AG09319 (cell line): Measurements from ENCODE around the gene DRC3.

ENCODE experiments used
- DNase-seq: peaks from one replicate; pipeline ENCODE4 v3.0.0-alpha.2; 2010; ENCODE audit warnings: low read depth; ENCODE audit errors: extremely low read depth
- TF ChIP-seq, protein P1 (sequence below): IDR thresholded peaks from 2 replicates; pipeline ENCODE4 v1.5.1; 2011; ENCODE audit warnings: low read depth, mild to moderate bottlenecking, inconsistent platforms, low read length, moderate library complexity

Gene DRC3

DNA sequence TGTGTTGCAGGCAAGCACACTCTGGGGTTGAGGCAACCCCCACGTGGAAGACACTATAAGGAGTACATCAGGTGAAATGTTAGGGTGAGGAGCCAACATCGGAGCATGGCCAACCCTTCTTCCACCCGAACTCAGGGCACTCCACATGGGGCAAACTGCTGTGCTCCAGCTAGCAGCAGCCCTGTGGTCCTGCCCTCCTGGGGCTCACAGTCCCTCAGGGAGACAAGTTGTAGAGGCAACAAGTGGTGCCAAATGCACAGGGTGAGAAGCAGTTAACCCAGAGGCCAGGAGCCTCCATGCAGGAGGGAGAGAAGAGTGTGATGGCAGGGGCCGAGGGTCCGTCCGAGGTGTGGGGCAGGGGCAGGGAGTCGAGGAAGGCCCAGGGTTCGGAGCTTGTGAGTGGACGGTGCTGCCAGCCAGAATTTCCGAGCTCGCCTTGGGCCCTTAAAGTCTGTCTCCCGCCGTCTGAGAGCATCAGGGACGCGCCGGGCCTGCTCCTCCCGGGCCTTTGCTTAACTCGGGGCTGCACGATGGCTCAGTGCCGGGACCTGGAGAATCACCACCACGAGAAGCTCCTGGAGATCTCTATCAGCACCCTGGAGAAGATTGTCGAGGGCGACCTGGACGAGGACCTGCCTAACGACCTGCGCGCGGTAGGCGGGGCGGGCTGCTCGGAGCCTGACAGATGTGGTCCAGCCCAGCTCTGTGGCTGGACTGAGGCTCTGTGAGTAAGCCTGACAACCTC, 34.0 kb downstream of the DRC3 start:
- TF ChIP-seq, protein P1, sequence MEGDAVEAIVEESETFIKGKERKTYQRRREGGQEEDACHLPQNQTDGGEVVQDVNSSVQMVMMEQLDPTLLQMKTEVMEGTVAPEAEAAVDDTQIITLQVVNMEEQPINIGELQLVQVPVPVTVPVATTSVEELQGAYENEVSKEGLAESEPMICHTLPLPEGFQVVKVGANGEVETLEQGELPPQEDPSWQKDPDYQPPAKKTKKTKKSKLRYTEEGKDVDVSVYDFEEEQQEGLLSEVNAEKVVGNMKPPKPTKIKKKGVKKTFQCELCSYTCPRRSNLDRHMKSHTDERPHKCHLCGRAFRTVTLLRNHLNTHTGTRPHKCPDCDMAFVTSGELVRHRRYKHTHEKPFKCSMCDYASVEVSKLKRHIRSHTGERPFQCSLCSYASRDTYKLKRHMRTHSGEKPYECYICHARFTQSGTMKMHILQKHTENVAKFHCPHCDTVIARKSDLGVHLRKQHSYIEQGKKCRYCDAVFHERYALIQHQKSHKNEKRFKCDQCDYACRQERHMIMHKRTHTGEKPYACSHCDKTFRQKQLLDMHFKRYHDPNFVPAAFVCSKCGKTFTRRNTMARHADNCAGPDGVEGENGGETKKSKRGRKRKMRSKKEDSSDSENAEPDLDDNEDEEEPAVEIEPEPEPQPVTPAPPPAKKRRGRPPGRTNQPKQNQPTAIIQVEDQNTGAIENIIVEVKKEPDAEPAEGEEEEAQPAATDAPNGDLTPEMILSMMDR, result no peak
- no peak for DNase-seq

DNA sequence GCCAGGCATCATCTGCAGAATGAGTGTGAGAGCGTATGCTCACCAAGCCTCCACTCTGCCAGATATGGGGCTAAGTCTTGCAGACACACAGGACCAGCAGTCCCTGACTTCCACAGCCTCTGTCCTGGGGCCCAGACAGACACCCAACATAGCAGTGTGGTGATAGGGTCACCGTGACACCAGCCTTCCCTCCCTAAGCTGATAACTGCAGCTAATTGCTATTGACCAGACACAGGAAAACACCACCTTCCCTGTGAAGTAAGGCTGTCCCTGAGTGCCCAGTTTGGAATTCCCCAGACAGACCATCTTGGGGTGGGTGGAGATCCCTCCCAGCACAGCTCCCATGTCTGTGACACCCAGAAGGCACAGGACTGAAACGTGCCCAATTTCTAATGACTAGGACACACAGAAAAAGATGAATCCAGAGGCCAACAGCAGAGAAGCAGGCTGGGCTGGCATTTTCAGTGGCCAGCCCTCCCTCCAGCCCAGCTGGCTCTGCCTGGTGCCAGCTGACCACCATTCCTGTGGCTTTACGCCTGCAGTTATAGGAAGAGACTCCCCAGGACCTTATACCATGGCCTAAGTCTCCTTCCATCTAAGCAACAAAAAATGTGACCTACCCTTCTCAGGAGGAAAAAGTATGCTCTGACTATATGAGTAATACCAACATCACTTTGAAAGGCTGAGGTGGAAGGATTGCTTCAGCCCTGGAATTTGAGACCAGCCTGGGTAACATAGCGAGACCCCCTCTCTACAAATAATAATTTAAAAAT, 36.0 kb downstream of the DRC3 start:
- no peak for DNase-seq
- TF ChIP-seq, protein P1, result no peak

DNA sequence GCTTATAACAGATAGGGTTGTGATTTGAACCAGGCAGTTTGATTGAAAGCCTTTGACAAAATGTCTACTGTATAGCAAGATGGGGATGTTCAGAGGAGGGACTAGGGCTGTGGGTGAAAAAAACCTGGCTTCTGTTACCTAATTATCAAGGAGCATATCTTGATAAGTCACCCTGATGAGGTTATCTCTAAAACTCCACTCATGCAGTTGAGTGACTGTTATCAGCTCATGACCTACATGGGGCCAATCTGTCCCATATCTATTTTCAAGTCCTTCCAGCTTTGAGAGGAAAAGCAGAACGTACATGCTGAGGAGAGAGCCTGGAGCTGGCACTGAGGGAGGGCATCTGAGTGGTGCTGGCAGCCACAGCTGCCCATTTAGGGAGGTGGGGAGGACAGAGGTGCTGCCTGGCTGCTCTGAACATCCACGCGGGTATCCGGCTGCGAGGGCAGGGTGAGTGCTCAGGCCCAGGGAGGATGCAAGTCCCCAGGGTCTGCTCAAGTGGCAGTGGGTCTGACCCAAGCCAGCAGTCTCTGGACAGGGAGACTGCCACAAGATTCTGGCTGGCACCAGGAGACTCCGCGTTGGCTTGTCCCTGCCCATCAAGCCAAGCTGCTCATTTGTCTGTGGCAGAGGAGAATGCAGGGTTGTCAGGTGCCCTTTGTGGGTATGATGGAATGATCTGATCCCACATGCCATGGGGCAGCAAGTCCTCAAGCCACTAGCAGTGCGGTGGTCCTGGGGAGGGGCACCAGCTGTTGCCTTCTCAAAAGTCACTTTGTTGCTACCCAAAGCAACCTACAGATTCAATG, 37.2 kb downstream of the DRC3 start:
- TF ChIP-seq, protein P1, result no peak

DNA sequence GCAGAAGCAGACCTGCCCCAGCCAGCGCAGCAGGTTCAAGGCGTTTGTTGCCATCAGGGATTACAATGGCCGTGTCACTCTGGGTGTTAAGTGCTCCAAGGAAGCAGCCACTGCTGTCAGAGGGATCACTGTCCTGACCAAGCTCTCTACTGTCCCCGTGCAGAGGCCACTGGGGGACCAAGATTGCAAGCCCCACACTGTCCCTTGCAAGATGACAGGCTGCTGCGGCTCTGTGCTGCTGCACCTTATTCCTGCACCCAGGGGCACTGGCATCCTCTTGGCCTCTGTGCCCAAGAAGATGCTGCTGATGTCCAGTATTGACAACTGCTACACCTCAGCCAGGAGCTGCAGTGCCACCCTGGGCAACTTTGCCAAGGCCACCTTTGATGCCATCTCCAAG, 38.6 kb downstream of the DRC3 start:
- TF ChIP-seq, protein P1, result no peak
- no peak for DNase-seq

More for the DNA sequence above, 37.2 kb downstream of the DRC3 start:
- DNase-seq, result no peak

DNA sequence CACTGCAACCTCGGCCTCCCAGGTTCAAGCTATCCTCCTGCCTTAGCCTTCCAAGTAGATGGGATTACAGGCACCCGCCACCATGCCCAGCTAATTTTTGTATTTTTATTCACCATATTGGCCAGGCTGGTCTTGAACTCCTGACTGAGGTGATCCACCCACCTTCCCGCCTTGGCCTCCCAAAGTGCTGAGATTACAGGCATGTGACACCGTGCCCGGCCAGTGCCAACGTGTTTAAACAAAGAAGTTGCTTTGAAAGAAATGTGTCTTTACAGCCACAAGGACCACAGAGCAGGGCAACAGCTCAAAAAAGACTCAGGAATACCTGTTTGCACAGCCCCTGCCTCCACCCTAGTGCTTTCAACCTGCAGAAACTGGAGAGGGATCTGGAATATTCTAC, 41.3 kb downstream of the DRC3 start:
- TF ChIP-seq, protein P1, result no peak
- DNase-seq, result no peak

DNA sequence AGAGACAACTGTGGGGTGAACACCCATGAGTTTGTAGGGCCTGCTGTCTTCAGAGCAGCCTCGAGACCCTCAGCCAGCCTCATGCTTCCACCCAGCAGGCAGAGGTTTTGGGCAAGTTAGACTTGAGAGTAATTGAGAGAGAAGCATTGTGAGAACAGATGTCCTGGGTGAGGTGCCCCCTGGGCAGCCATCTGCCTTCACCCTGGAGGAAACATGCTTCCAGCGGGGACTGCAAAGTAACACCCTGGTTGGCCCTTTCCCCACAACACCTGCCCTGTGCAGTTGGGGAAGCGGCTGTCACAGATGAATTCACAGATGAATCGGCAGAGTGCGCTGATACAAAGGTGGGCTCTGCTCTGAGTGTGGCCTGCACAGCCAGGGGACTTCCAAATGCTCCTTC, 42.9 kb downstream of the DRC3 start:
- TF ChIP-seq, protein P1, result no peak
- no peak for DNase-seq
